Skin epidermis (tissue), 12 donors: Measurements from ENCODE around the gene CAPN13.

Experiments used
- H3K27ac ChIP-seq, 21 experiments: fragments of 200-600 bp; sonication (generic) in 11 of 21; one replicate each; pipeline ENCODE4 v1.5.0; 2020; ENCODE audit warnings: mild to moderate bottlenecking in 3 of 21, inconsistent platforms in 2 of 21, moderate library complexity in 2 of 21
- H3K4me3 ChIP-seq, 7 experiments: fragments of 200-600 bp; sonication (generic) in 2 of 7; one replicate each; pipeline ENCODE4 v1.5.0; 2020; ENCODE audit warnings: inconsistent platforms in 2 of 7, mild to moderate bottlenecking in 2 of 7, moderate library complexity in 1 of 7

The CAPN13 gene

GRCh38 chr2:30765876-30766470 is 41.3 kb downstream of the CAPN13 start:
- no peak overlapping the region for H3K4me3 ChIP-seq

GRCh38 chr2:30765191-30765590 is 42.1 kb downstream of the CAPN13 start:
- Histone ChIP-seq H3K27ac (no peak overlapping the region), H3K4me3 (no peak overlapping the region)

More at GRCh38 chr2:30765876-30766470, 41.3 kb downstream of the CAPN13 start:
- H3K27ac ChIP-seq, result no peak overlapping the region

GRCh38 chr2:30764021-30764800 is 43.0 kb downstream of the CAPN13 start:
- Histone ChIP-seq H3K4me3 (no peak overlapping the region), H3K27ac (no peak overlapping the region)

GRCh38 chr2:30763151-30763660 is 44.0 kb downstream of the CAPN13 start:
- Histone ChIP-seq H3K4me3 (no peak overlapping the region), H3K27ac (no peak overlapping the region)

GRCh38 chr2:30761226-30761625 is 46.0 kb downstream of the CAPN13 start:
- Histone ChIP-seq H3K27ac (no peak overlapping the region), H3K4me3 (no peak overlapping the region)

- Histone ChIP-seq H3K4me3 (no peak overlapping the region), H3K27ac (no peak overlapping the region)
These were observed 47.8 kb downstream of the CAPN13 start for GRCh38 chr2:30759481-30759880.

GRCh38 chr2:30758191-30758651 is 49.0 kb downstream of the CAPN13 start:
- H3K27ac ChIP-seq, result no peak overlapping the region

GRCh38 chr2:30757749-30758148 is 49.5 kb downstream of the CAPN13 start:
- H3K4me3 ChIP-seq, result no peak overlapping the region
- H3K27ac ChIP-seq, result no peak overlapping the region

More at GRCh38 chr2:30758191-30758651, 49.0 kb downstream of the CAPN13 start:
- H3K4me3 ChIP-seq, result no peak overlapping the region

- Histone ChIP-seq H3K27ac (no peak overlapping the region), H3K4me3 (no peak overlapping the region)
These were observed 50.3 kb downstream of the CAPN13 start for GRCh38 chr2:30756971-30757370.

GRCh38 chr2:30756051-30756719 is 51.1 kb downstream of the CAPN13 start:
- Histone ChIP-seq H3K4me3 (no peak overlapping the region), H3K27ac (no peak overlapping the region)

- Histone ChIP-seq H3K27ac (no peak overlapping the region), H3K4me3 (no peak overlapping the region)
These were observed 53.6 kb downstream of the CAPN13 start for GRCh38 chr2:30753630-30754029.

GRCh38 chr2:30752811-30753210 is 54.4 kb downstream of the CAPN13 start:
- Histone ChIP-seq H3K4me3 (no peak overlapping the region), H3K27ac (no peak overlapping the region)

GRCh38 chr2:30747206-30747605 is 60.0 kb downstream of the CAPN13 start:
- Histone ChIP-seq H3K4me3 (no peak overlapping the region), H3K27ac (no peak overlapping the region)

- Histone ChIP-seq H3K4me3 (no peak overlapping the region), H3K27ac (no peak overlapping the region)
These were observed 62.4 kb downstream of the CAPN13 start for GRCh38 chr2:30744823-30745222.

GRCh38 chr2:30741576-30741975 is 65.7 kb downstream of the CAPN13 start:
- no peak overlapping the region for H3K27ac ChIP-seq
- no peak overlapping the region for H3K4me3 ChIP-seq

- Histone ChIP-seq H3K27ac (no peak overlapping the region), H3K4me3 (no peak overlapping the region)
These were observed 68.9 kb downstream of the CAPN13 start for GRCh38 chr2:30738141-30738911.

- Histone ChIP-seq H3K27ac (no peak overlapping the region), H3K4me3 (no peak overlapping the region)
These were observed 70.0 kb downstream of the CAPN13 start for GRCh38 chr2:30737326-30737610.

GRCh38 chr2:30736461-30737325 is 70.6 kb downstream of the CAPN13 start:
- H3K27ac ChIP-seq, result no peak overlapping the region
- no peak overlapping the region for H3K4me3 ChIP-seq

GRCh38 chr2:30733876-30734520 is 73.2 kb downstream of the CAPN13 start:
- H3K27ac ChIP-seq, result no peak overlapping the region
- no peak overlapping the region for H3K4me3 ChIP-seq
